Renal cortical epithelial cell (primary cell): Measurements from ENCODE around the gene PLXDC1. TPM values are rescaled to one million over a fixed set of nuclear protein-coding genes. Genes with fewer than 3 reads are reported as not detected.
"Not testable (repeated sequence)": the region's sequence is repeated elsewhere in the genome, so short reads cannot be mapped to it uniquely, and the experiment has no call there.

Source experiments
- DNase-seq: peaks from one replicate; pipeline ENCODE4 v3.0.0-alpha.2; 2011; ENCODE audit warnings: low read depth
- total RNA-seq: library from RNA; depleted of rRNA; stranded (reverse); fragments of >200 nt; gene quantifications from 2 replicates; pipeline ENCODE4 v1.2.3, GENCODE V29; 2014

PLXDC1 gene
- total RNA-seq, 1 donor from 2014 or later, result not detected

DNA sequence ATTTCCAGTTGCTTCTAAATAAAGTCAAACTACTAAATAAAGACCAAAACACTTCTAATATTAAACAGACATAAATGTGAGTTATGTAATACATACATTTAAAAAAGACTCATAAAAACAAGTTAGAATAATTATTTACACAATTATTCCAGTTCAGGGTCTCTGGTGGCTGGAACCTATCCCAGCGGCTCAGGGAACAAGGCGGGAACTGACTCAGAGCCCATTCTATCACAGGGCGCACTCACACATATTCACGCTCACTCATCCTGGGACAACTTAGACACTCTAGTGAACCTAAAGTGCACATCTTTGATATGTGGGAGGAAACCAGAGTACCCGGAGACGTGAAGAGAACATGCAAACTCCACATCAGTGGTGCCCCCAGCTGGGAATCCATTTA, 25.0 kb downstream of the PLXDC1 start:
- DNase-seq, result no peak

DNA sequence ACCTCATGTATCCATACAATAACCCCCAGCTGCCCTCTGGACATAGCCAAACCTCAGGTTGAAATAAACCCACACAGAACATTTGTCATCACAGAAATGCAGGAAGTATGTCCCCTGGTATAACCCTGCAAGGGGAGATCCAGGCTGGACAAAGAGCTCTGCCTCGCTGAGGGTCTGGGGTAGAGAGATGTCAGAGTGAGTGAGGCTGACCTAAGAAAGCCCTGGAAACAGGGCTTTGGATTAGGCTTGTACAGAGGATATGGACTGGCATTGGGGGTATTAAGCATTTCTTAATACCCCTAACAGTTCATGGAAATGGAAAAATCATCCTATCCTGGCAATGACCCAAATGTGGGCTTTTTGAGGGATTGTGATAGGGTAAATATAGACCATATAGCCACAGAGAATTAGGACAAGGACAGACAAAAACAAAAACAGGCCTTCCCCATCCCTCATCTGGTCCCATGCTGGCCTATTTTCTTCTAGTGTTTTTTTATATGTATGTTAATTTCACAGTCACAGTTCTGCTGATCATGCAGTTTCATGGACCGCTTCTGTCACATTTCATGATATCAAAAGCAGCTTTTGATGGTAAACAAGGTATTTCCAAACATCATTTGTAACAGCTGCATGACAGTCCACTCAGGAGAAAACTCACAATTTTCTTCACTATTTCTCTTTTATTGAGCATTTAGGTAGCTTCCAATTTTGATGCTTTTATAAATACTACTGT, 26.1 kb downstream of the PLXDC1 start:
- no peak for DNase-seq

GRCh38 chr17:39123627-39124026, 27.8 kb downstream of the PLXDC1 start:
- no peak for DNase-seq

GRCh38 chr17:39122991-39123390, 28.4 kb downstream of the PLXDC1 start:
- DNase-seq, result no peak

- DNase-seq, result not testable (repeated sequence)
These were observed 29.5 kb downstream of the PLXDC1 start for GRCh38 chr17:39121919-39122318.

GRCh38 chr17:39118674-39119419, 32.6 kb downstream of the PLXDC1 start:
- DNase-seq, result no peak

GRCh38 chr17:39116224-39116623, 35.2 kb downstream of the PLXDC1 start:
- no peak for DNase-seq

GRCh38 chr17:39115135-39115534, 36.3 kb downstream of the PLXDC1 start:
- peak; percentile 51 for DNase-seq

DNA sequence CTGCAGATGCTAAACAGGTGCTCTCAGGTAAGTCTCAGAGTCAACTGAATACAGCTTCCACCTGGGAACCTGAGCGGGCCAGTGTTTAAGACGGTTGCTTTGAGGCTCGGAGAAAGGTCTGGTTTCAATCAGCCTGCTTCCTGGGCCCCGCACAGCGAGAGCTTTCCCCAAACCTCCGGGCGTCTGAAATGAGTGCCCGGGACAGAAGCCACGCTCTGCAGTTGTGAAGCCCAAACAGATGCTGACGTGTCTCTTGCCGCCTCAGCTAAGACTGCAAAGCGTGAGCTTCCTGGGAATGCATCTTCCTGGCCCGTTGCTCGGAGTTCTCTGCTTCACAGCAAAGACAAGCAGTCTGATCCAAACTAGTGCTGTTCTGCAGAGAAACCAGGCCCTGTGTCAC, 36.7 kb downstream of the PLXDC1 start:
- no peak for DNase-seq

- no peak for DNase-seq
These were observed 37.6 kb downstream of the PLXDC1 start for GRCh38 chr17:39113871-39114270.

DNA sequence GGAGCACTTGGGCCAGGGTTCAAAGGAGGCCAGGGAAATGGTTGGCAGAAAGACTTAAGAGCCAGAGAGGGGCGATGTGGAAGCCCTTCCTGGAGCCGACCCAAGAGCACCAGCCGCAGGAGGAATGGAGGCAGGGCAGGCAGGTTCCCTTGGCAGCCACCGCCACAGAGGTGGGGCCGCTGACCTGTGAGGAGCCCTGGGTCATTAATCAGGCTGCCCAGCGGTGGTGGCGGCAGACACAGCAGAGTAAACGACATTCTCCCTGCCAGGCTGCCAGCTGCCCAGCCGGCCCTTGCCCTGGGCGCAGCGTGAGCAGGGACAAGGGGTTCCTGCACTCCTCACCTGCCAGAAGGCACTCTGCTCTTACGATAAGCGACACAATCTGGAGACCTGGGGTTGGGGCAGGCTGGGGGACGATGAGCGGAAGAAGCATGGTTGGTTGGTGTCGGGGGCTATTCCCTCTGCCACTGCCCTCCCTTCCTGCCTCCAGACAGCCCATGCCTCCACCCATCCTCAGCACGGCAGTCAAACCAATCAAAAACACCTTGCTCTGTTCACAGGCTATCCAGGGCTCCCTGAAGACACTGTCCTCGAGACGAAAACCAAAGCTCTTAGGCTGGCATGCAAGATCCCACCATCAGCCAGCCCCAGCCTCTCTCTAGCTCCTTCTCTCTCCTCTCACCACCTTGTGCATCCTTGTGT, 40.9 kb downstream of the PLXDC1 start:
- peak; percentile 19 for DNase-seq

GRCh38 chr17:39108461-39109375, 42.7 kb downstream of the PLXDC1 start:
- no peak for DNase-seq

DNA sequence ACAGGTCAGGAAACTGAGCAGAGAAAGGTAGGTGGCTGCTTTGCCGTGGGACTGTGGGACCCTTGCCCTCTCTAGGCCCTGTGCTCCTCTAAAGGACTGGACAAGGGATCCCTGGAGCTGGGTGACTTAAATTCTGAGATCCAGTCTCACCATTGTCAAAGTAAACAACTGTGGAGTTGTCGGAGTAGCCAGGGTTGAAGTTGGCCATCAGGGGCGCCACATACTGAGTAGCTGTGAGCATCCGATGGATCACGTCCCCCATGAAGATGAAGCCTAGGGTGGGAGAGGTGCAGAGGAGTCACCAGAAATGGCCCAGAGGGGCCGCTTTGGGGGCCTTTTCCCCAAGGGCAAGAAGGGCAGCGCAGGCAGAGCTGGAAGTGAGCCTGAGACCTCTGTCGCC, 43.5 kb downstream of the PLXDC1 start:
- no peak for DNase-seq

DNA sequence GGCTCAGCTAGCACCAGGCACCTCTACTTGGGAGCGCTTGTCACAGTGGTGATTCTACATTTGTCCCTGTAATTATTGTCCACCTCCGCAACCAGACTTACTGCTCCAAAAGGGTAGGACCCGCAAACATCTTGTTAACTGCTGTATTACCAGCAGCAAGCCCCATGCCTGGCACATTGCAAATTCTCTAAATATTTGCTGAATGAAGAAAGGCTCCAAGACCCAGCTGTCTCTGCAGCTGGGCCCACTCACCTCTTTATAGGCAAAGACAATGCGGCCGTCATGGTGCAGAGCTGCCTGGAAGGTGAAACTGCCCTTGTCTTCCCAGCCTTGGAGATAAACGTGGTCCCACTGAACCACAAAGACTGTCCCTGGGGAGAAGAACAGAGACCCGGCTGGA, 44.3 kb downstream of the PLXDC1 start:
- no peak for DNase-seq

DNA sequence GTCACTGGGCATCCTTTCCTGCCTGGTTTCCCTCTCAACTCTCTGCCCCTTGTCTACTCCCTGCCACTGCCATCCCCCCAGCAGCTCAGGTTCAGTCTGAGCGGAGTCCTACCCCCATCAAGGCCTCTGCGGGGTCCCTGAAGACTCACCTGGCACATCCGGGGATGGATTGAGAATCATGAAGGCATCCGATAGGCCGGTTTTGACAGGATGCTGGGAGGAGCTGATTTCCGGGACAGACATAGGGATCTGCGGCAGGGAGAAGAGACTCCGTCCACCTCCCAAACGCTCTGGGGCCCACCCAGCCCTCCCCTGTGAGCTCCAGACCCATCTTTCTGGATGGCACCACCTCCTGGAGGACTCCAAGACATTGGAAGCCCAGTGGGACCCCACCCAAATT, 45.7 kb downstream of the PLXDC1 start:
- no peak for DNase-seq

DNA sequence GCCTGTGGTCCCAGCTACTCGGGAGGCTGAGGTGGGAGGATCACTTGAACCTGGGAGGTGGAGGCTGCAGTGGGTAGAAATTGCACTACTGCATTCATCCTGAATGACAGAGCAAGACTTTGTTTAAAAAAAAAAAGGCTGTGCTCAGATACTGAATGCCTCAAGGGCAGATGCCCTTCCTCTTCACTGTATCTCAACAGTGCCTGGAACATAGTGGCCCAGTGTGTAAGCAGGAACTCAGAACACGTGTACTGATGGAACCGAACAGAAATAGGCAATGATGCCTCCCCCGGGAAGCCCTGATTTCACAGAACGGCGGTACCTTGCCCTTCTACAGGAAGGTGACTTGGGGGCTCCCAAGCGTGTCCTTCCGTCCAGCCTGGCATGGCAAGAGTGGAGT, 46.8 kb downstream of the PLXDC1 start:
- DNase-seq, result no peak

- peak; percentile 7 for DNase-seq
These were observed 47.4 kb downstream of the PLXDC1 start for GRCh38 chr17:39104046-39104445.

GRCh38 chr17:39101091-39101490, 50.3 kb downstream of the PLXDC1 start:
- DNase-seq, result no peak

DNA sequence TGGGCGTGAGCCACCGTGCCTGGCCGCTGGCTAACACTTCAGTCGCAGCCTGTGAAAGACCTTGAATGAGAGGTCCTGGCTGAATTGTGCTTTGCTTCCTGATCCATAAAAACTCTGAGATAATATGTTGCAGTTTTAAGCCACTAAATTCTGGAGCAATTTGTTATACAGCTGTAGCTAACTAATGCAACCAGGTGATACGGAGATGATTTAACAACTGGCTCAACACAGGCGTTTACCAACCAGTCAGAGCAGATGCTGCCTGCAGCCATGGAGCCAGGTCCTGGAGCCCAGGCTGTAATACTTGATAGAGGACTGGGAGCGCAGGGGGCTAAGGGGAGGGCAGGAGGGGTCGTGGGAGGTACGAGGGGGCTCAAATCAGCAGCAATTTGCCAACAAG, 50.9 kb downstream of the PLXDC1 start:
- no peak for DNase-seq

DNA sequence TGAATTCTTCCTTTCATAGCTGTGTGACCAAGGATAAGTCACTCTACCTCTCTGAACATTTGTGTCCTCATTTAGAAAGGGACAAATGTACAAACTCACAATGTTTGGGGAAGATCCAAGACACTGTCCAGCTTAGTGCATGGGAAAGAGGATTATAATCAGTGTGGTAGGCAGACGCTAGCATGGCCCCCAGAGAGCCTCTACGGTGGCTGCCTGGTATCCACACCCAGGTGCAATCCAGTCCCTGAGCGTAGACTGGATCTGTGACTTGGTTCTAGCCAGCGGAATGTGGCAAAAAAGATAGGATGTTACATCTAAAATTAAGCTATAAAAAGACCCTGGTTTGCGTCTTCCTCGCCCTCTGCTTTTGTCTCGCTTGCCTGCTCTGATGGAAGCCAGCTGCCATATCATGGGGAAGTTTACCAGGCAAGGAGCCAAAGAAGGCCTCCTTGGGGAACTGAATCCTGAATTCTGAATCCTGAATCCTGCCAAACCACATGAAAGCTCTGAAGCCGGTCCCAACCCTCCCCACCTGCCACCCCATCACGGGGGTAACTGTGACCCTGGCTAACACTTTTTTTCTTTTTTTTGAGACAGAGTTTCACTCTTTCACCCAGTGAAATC, 51.7 kb downstream of the PLXDC1 start:
- DNase-seq, result peak; percentile 9

DNA sequence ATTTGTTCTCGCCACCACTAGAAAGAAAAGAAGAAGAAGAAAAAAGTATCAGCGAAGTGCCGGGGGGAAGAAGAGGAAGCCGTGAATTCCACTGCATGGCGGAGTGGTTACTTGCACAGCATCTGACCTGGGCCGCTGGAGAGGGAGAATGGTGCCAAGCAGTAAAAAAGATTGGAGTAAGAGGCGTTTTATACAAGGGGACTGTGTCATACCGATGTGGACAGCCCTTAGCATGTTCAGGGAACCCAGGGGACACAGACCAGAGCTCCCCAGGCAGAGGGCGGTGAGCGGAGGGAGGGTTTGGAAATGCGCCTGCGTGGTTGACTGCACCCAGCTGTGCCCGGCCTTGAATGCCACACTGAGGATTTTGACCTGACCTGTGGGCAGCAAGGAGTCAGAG, 52.8 kb downstream of the PLXDC1 start:
- DNase-seq, result no peak
